ENCODE results near the gene MID1.

MID1 gene

GRCh38 chrX:10620121-10620699 is at the start of gene MID1:
TSS of gene MID1 (minus strand) at chrX:10620585. CDS start at chrX:10567547, 53,038 bp downstream.
- DNase-seq = no peak

- no peak for DNase-seq
Measured at GRCh38 chrX:10667143-10667542, 46.8 kb upstream of the MID1 start.

GRCh38 chrX:10666102-10666501 is 45.7 kb upstream of the MID1 start:
- DNase-seq = no peak

GRCh38 chrX:10665681-10666080 is 45.3 kb upstream of the MID1 start:
- no peak for DNase-seq

DNA sequence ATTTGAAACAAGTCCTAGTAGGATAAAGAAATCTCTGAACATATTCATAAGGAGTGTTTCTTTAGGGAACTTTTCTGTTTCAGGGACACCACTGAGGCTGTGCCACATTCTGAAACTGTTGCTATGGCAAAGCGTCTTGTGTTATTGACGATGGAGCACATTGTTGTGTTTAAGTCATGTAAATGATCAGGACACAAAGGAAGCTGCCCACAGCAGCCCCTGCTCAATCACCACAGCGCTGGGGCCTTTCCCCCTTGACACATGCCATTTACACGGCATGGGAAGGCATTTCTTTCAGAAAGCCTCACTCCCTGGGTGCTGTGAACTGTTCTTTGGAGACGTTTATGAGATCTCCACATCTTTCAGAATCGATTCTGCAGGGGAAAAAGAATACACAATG is 39.8 kb upstream of the MID1 start:
- no peak for DNase-seq

DNA sequence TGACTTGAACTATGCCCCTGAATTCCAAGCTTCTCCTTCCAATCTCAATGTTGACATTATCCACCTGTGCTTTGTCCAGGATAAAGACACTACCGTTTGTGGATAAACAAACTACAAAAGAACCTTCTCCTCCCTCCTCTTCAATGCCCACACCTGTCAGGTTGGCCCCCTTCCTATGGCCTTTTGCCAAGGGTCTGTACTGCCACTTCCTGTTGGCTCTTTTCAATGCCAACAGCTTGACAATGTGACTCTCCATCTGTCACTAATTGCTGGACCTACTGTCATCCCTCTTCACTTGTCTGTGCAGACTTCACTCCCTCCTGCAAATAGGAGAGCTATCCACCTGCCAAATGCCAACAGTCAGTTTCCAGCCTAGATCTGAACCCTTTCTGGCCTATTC is 35.8 kb upstream of the MID1 start:
- DNase-seq = no peak

DNA sequence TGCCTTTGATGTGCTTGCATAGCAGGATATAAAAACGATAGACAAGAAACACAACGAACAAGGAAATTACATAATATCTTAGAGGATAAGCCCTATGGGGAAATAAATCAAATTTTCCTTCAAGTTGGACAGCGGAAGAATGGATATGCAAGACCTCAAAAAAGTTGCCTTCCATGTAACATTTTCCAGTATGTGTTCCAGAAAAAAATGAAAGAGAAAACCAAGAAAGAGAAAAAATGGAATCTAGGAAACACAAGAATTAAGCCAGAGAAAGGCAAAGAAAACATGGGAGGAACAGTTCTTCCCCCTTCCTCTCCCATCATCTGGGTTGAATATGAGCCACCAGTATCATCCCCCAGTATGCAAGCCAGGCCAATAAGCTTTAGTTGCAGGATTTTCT is 34.6 kb upstream of the MID1 start:
- no peak for DNase-seq

- no peak for DNase-seq
Measured at GRCh38 chrX:10653302-10653701, 32.9 kb upstream of the MID1 start.

- DNase-seq = no peak
Measured at GRCh38 chrX:10649265-10649664, 28.9 kb upstream of the MID1 start.

DNA sequence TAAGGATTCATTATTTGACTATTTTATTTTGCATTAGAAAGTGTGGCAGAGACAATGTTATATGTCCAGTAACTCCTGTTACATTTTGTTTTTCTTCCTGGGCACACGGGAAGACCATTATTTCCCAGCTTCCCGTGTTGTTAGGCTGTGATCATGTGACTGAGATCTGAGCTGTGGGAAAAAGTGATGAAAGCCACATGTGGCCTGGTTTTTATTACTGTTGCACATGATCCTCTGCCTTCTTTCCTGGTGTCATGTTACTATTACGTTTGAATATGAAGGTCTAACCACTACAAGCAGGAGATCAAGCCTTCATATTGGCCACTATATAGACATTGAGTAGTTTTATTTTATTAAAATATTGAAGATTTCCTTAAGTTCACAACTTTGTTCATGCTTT is 28.2 kb upstream of the MID1 start:
- no peak for DNase-seq

GRCh38 chrX:10636851-10637250 is 16.5 kb upstream of the MID1 start:
- DNase-seq = no peak

DNA sequence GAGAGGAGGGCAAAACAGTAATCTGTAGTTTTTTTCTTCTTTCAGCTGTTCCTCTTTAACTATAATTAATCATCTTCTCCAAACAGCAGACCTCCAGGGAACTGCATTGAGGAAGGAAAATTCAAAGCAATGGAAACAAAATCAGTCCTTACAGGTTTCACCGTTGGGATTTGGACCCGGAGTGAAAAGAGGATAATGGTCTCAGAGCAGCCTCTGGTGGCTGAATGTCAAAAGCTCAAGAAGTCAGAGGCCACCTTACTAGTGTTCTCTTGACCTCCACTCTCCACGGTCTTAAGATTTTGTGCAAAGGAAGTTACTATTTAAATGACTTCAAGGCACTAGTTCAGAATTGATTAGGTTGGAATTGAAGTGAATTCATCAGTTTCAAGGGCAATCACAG is 16.0 kb upstream of the MID1 start:
- no peak for DNase-seq

- DNase-seq = no peak
Measured at GRCh38 chrX:10634392-10635161, 14.2 kb upstream of the MID1 start.

- no peak for DNase-seq
Measured at GRCh38 chrX:10633722-10634121, 13.3 kb upstream of the MID1 start.

GRCh38 chrX:10631416-10632145 is 11.2 kb upstream of the MID1 start:
- no peak for DNase-seq

GRCh38 chrX:10630320-10630719 is 9.9 kb upstream of the MID1 start:
- no peak for DNase-seq

GRCh38 chrX:10629905-10630304 is 9.5 kb upstream of the MID1 start:
- no peak for DNase-seq

- DNase-seq = no peak
Measured at GRCh38 chrX:10628906-10629305, 8.5 kb upstream of the MID1 start.

GRCh38 chrX:10622197-10622596 is 1.8 kb upstream of the MID1 start:
- DNase-seq = no peak

GRCh38 chrX:10619425-10620046 is 849 bp downstream of the MID1 start:
- DNase-seq = no peak

DNA sequence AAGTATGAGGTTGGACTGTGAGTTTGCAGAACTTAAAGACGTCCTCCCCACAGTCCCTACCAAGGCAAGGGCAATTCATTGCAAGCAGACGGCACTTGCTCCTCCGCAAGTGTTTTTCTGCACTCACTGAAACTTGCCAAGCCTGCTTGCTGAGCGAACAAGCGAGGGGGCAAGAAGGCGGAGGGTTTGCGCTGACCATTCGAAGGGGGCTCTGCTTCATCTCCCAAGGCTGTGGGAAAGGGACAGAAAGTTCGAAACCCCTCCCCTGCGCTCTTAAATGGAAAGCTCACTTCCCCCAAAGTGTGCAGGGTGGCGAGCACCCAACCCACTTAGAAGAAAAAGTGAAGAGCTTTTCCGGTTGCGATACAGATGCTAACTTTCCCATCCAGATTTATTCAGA is 1.4 kb downstream of the MID1 start:
- no peak for DNase-seq

DNA sequence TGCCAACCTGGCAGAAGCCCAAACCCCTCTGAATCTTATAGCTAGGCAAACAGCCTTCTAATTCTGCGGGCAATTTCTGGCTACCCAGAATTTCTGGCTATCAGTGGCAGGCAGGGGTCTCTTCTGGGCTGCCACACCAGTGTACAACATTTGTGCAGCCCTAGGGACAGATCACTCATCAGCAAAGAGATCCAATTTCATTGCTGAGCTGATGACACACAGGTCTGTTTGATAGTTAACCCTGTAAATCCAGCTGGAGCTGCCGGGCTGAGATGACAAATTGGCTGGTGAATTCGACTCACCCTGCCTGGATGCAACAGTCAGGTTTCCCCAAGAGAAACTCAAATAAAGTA is 2.4 kb downstream of the MID1 start:
- DNase-seq = no peak

GRCh38 chrX:10617186-10617998 is 3.0 kb downstream of the MID1 start:
- no peak for DNase-seq
